Astrocyte (in vitro differentiated cells and primary cell): Measurements from ENCODE around the gene PHTF1.

Source experiments
- EZH2 ChIP-seq: IDR thresholded peaks from 2 replicates; pipeline ENCODE4 v1.6.1; 2012; ENCODE audit warnings: mild to moderate bottlenecking, low read length, inconsistent platforms; ENCODE audit not compliant: insufficient read depth
- TF ChIP-seq, protein P1 (sequence below): IDR thresholded peaks from 2 replicates; pipeline ENCODE4 v1.5.1; 2011; ENCODE audit warnings: low read depth, mild to moderate bottlenecking, inconsistent platforms, low read length, moderate library complexity; ENCODE audit not compliant: insufficient read depth

DNA sequence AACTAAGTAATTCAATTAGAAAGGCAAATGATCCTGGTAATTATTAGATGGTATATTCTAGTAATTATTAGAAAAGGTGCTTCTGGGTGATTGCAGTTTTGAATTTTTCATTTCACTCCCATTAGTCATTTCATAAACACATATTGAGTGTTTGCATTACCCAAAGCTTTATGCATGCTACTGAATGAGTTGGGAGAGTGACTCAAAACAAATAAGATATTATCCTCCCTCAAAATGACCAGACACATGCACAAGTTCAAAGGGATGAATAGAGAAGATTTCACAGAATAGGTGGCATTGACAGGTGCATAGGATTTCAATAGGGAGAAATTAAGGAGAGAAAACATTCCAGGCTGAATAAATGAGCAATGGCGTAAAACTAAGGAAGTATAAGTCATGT, 84.7 kb downstream of the PHTF1 start:
- TF ChIP-seq, protein P1, sequence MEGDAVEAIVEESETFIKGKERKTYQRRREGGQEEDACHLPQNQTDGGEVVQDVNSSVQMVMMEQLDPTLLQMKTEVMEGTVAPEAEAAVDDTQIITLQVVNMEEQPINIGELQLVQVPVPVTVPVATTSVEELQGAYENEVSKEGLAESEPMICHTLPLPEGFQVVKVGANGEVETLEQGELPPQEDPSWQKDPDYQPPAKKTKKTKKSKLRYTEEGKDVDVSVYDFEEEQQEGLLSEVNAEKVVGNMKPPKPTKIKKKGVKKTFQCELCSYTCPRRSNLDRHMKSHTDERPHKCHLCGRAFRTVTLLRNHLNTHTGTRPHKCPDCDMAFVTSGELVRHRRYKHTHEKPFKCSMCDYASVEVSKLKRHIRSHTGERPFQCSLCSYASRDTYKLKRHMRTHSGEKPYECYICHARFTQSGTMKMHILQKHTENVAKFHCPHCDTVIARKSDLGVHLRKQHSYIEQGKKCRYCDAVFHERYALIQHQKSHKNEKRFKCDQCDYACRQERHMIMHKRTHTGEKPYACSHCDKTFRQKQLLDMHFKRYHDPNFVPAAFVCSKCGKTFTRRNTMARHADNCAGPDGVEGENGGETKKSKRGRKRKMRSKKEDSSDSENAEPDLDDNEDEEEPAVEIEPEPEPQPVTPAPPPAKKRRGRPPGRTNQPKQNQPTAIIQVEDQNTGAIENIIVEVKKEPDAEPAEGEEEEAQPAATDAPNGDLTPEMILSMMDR = no peak
- TF ChIP-seq EZH2 = no peak
